Psoas muscle (tissue), 8 donors: ENCODE data around the gene MOB3B. TPM values are rescaled to one million over a fixed set of nuclear protein-coding genes. Genes with fewer than 3 reads are reported as not detected.

Source experiments
- ATAC-seq, 4 donors: fragments of 200-7000 bp; cut with Tn5 transposase; one replicate each; pipeline ENCODE4 v1.9.1; 2020; ENCODE audit warnings: moderate library complexity in 3 of 4, mild to moderate bottlenecking in 2 of 4
- DNase-seq, 2 donors: peaks; one replicate each; pipeline ENCODE4 v3.0.0-alpha.2; 2020
- H3K27ac ChIP-seq: fragments of 200-600 bp; one replicate; pipeline ENCODE4 v1.8.0; 2022
- H3K27me3 ChIP-seq, 3 donors: fragments of 200-600 bp in 1 of 3; one replicate each; pipeline versions ENCODE4 v1.6.1 to v1.8.0; 2013 to 2022; ENCODE audit warnings: low read length in 2 of 3, mild to moderate bottlenecking in 2 of 3, moderate library complexity in 1 of 3; ENCODE audit not compliant: insufficient read depth in 3 of 3
- H3K36me3 ChIP-seq, 2 donors: fragments of 200-600 bp in 1 of 2; one replicate each; pipeline versions ENCODE4 v1.6.1 to v1.8.0; 2013 to 2022; ENCODE audit warnings: low read depth in 1 of 2, mild to moderate bottlenecking in 1 of 2, moderate library complexity in 1 of 2; ENCODE audit not compliant: insufficient read depth in 1 of 2
- H3K4me1 ChIP-seq: fragments of 200-600 bp; one replicate; pipeline ENCODE4 v1.8.0; 2022
- H3K4me3 ChIP-seq: fragments of 200-600 bp; one replicate; pipeline ENCODE4 v1.8.0; 2022; ENCODE audit warnings: mild to moderate bottlenecking
- H3K9me3 ChIP-seq: fragments of 200-600 bp; one replicate; pipeline ENCODE4 v1.8.0; 2022
- WGBS, 3 donors: extraction: QIAGEN DNeasy Blood & Tissue Kit; methylation state at CpG; one replicate each; pipeline versions ENCODE4 v1.1.6 to v1.1.7; 2013; 5-methylcytosine and 5-hydroxymethylcytosine counted together
- intact Hi-C, 2 donors: fragments of 100-400 bp; cut with DNase I; formaldehyde crosslinking; loops; one replicate each; pipeline versions ENCODE4 v1.11.0 to v1.14.2; 2022
- polyA plus RNA-seq, 3 donors: library from polyadenylated mRNA; stranded (reverse); fragments of 200-250 nt; gene quantifications; one replicate each; pipeline ENCODE4 v1.2.3, GENCODE V29; 2013
- total RNA-seq, 4 donors: library from RNA; stranded (reverse); fragmentation: NEBNext Ultra II Directional in 2 of 4; extraction: Animal tissue kit (Norgen Biotek cat#: 25700) in 2 of 4; gene quantifications; one replicate each; pipeline versions ENCODE4 v1.2.1 to v1.2.4, GENCODE V29; 2021 to 2023
- TF ChIP-seq, protein P1 (sequence below): fragments of 200-600 bp; IDR thresholded peaks from one replicate; pipeline ENCODE4 v1.8.0; 2022; ENCODE audit warnings: antibody characterized with exemption
- donor health status: healthy with polysubstance abuse.
- donor health status: DM: no; HTN: no; CAD: no; lungs with moderate emphysema.
- donor health status: Bipolar disorder and iron deficiency.
- donor health status: healthy.
- donor health status: DM: yes; HTN: yes; CAD: no.
- donor health status: DM: no; HTN: no; CAD: no.
- donor health status: DM: no; HTN: no; CAD: no.
- donor health status: DM: yes; HTN: yes; CAD: no.

The MOB3B gene
- total and polyA plus RNA-seq, 7 donors: 0.57 to 4.5 (median 1.8) TPM

DNA sequence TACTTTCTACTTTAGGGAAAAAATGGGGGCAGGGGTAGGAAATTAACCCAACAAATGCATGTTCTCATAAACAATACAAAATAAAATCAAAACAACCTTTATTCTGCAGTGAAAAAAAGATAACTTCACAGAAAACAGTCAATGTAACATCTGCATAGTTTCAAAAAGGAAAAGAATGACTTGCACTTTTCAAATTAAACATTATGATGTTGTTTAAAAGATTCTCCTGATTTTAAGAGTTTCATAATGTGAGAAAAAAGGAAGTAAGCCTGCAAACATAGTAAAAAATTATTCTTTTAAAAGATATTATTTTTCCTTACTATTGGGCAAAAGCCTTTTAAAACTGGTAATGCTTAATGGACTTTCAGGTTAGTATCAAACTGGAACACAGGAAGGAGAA, 36.1 kb upstream of the MOB3B start:
- DNase-seq (no peak), ATAC-seq (no peak)
- peaks cover 0 to 50% of the 10 kb centered on the region in 2 donors for H3K36me3 ChIP-seq
- intact Hi-C loops: no loop called here
- no peak overlapping the region for H3K4me3 ChIP-seq
- no peaks in the 10 kb centered on the region for H3K9me3 ChIP-seq
- TF ChIP-seq, protein P1, sequence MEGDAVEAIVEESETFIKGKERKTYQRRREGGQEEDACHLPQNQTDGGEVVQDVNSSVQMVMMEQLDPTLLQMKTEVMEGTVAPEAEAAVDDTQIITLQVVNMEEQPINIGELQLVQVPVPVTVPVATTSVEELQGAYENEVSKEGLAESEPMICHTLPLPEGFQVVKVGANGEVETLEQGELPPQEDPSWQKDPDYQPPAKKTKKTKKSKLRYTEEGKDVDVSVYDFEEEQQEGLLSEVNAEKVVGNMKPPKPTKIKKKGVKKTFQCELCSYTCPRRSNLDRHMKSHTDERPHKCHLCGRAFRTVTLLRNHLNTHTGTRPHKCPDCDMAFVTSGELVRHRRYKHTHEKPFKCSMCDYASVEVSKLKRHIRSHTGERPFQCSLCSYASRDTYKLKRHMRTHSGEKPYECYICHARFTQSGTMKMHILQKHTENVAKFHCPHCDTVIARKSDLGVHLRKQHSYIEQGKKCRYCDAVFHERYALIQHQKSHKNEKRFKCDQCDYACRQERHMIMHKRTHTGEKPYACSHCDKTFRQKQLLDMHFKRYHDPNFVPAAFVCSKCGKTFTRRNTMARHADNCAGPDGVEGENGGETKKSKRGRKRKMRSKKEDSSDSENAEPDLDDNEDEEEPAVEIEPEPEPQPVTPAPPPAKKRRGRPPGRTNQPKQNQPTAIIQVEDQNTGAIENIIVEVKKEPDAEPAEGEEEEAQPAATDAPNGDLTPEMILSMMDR: no peak
- H3K27me3 ChIP-seq: no peaks in the 10 kb centered on the region
- H3K27ac ChIP-seq: no peak overlapping the region
- H3K4me1 ChIP-seq: peaks cover 7% of the 10 kb centered on the region

GRCh38 chr9:27564670-27565069, 35.1 kb upstream of the MOB3B start:
- H3K4me3 ChIP-seq: no peak overlapping the region
- peaks cover 0 to 60% of the 10 kb centered on the region in 2 donors for H3K36me3 ChIP-seq
- H3K4me1 ChIP-seq: peaks cover 3% of the 10 kb centered on the region
- H3K9me3 ChIP-seq: no peaks in the 10 kb centered on the region
- intact Hi-C loops: loop anchor here in 1 of 2 donors (5.0 kb wide), 1 partner anchor 702 kb away; no protein-coding TSS in a partner anchor
- ATAC-seq (no peak), DNase-seq (no peak)
- no peaks in the 10 kb centered on the region for H3K27me3 ChIP-seq
- TF ChIP-seq, protein P1: no peak
- WGBS, 3 donors: 88 to 91% (median 89%) methylated on average over 1 of the region's 1 CpG
- H3K27ac ChIP-seq: no peak overlapping the region

DNA sequence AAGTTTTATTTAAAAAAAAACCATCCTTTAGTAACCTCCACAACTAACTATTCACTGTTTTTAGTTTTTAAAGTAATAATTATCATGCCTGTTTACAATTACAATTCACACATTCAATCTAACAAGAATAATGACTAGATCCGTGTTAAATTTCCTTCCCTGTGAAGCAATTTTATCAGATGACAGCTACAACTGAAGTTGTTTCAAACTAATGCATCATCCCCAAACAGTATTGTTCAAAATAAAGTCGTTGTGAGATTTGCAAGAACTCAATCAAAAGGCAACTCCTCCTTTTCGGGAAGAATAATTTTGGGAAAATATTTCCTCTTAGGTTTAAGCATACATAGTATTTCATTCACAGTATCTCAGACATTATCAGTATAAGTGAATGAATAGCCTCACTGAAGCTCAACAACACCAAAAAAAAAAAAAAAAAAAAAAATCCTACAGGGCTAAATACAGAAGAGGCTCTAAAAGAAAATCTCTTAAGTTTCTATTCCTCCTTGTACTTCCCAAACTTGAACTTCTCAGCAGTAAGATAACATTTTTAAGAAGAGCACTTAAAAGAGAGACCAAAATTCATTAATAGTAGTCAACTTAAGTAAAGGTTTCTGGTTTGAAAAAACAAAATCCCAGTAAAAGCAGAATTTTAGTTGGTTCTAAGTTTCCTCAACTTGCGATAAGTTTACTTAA, 34.3 kb upstream of the MOB3B start:
- no peaks in the 10 kb centered on the region for H3K27me3 ChIP-seq
- H3K9me3 ChIP-seq: no peaks in the 10 kb centered on the region
- ATAC-seq (no peak), DNase-seq (no peak)
- H3K27ac ChIP-seq: no peak overlapping the region
- TF ChIP-seq, protein P1: no peak
- no peak overlapping the region for H3K4me3 ChIP-seq
- WGBS, 3 donors: 90 to 92% (median 90%) methylated on average over 4 of the region's 4 CpGs
- H3K36me3 ChIP-seq: peaks cover 0 to 68% of the 10 kb centered on the region in 2 donors
- intact Hi-C loops: loop anchor here in 1 of 2 donors (5.0 kb wide), 1 partner anchor 702 kb away; no protein-coding TSS in a partner anchor
- H3K4me1 ChIP-seq: no peaks in the 10 kb centered on the region

- Histone ChIP-seq H3K36me3 (peaks cover 0 to 87% of the 10 kb centered on the region in 2 donors), H3K27ac (no peak overlapping the region), H3K9me3 (no peaks in the 10 kb centered on the region), H3K4me3 (no peak overlapping the region), H3K4me1 (no peaks in the 10 kb centered on the region), H3K27me3 (no peaks in the 10 kb centered on the region)
- ATAC-seq (no peak), DNase-seq (no peak)
- 86 to 90% (median 86%) methylated on average over 3 of the region's 3 CpGs for WGBS, 3 donors
- TF ChIP-seq, protein P1: no peak
- intact Hi-C loops: loop anchor here in 1 of 2 donors (5.0 kb wide), 1 partner anchor 699 kb away; no protein-coding TSS in a partner anchor
These were observed 32.1 kb upstream of the MOB3B start for GRCh38 chr9:27561685-27562084.
